ENCODE data around the gene SLC39A10.

Gene SLC39A10

GRCh38 chr2:195695002-195695631 lies 38.1 kb downstream of the SLC39A10 start:
- DNase-seq (ENCODE audit: extremely low read depth, low read depth) = no peak
- no peak for TF ChIP-seq CTCF (IDR thresholded peaks at IDR 0.05; ENCODE audit: low read depth, low read length)

DNA sequence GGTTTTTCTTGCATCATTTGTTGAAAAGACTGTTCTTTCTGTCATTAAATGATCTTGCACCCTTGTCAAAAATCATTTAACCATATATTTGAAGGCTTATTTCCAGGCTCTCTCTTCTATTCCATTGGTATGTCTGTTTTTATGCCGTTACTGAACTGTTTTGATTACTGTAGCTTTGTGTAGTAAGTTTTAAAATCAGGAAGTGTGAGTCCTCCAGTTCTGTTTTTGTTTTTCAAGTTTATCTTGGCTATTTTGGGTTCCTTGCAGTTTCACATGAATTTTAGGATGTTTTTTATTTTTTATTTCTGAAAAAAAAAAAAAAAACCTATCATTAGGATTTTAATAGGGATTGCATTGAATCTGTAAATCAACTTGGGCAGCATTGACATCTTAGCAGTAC lies 39.0 kb downstream of the SLC39A10 start:
- no peak for DNase-seq (ENCODE audit: extremely low read depth, low read depth)
- no peak for TF ChIP-seq CTCF (IDR thresholded peaks at IDR 0.05; ENCODE audit: low read depth, low read length)

- DNase-seq (ENCODE audit: extremely low read depth, low read depth) = no peak
- TF ChIP-seq CTCF (IDR thresholded peaks at IDR 0.05; ENCODE audit: low read depth, low read length) = no peak
Observed at GRCh38 chr2:195697681-195698220, 40.7 kb downstream of the SLC39A10 start.

DNA sequence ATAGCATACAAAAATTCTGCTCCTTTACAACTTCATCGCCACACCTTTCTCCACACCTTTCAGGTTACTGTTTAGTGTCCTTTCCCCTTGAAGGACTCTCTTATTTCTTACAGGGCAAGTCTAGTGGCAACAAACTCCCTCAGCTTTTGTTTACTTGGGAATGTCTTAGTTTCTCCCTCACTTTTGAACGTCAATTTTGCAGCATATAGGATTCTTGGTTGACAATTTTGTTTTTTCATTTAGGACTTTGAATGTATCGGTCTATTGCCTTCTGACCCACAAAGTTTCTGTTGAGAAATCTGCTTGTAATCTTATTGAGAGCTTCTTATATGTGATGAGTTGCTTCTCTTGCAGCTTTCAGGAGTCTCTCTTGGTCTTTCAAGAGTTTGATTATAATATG lies 43.5 kb downstream of the SLC39A10 start:
- no peak for TF ChIP-seq CTCF (IDR thresholded peaks at IDR 0.05; ENCODE audit: low read depth, low read length)
- DNase-seq (ENCODE audit: extremely low read depth, low read depth) = no peak

DNA sequence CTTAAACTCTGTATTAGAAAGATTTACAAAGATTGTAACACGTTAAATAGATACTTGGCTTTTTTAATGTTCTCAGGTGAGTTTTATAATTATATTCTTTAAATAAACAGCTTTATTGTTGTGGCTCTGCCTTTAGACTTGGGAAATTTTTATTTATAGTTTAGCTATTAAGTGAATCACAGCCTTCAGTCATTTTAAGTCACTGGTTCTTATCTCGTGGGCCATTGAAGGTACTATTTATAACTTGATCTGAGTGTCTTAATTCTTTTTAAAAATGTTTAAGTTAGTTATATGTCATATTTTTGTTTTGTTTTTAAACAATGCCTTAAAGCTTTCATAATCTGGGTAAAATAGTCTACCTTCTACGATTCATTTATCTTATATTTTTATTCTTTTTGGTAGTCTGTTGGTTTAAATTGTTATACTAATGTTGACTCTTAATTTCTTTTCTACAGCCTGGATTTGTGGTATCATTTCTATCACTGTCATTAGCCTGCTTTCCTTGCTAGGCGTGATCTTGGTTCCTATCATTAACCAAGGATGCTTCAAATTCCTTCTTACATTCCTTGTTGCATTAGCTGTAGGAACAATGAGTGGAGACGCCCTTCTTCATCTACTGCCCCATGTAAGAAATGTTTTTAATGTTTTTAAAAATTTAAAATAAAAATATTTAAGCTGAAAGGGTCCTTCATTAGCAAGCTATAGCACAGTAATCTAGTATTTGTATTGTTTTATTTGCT lies 49.3 kb downstream of the SLC39A10 start:
- DNase-seq (ENCODE audit: extremely low read depth, low read depth) = no peak
- TF ChIP-seq CTCF (IDR thresholded peaks at IDR 0.05; ENCODE audit: low read depth, low read length) = no peak

GRCh38 chr2:195709901-195710806 lies 53.1 kb downstream of the SLC39A10 start:
- peak; percentile 67 for DNase-seq (ENCODE audit: extremely low read depth, low read depth)
- no peak for TF ChIP-seq CTCF (IDR thresholded peaks at IDR 0.05; ENCODE audit: low read depth, low read length)
